ENCODE data around the gene PHGDH. TPM values are rescaled to one million over a fixed set of nuclear protein-coding genes. Genes with fewer than 3 reads are reported as not detected.

The PHGDH gene
- total RNA-seq = 92.6 TPM

- Histone ChIP-seq H3K9me3 (no peaks in the 10 kb centered on the region), H3K4me1 (peaks cover 39% of the 10 kb centered on the region), H3K27me3 (no peaks in the 10 kb centered on the region), H3K36me3 (no peaks in the 10 kb centered on the region), H3K4me3 (peak within 1 kb of the TSS; percentile 54 to 56), H3K27ac (peak within 1 kb of the TSS; percentile 79)
- TF ChIP-seq POLR2AphosphoS5 (IDR thresholded peaks at IDR 0.05; ENCODE audit: insufficient read depth in 1 of 2, low read depth in 1 of 2) = peak in 1 of 2 donors; percentile 78
- TF ChIP-seq POLR2A (IDR thresholded peaks at IDR 0.05) = peak in 1 of 2 donors; percentile 26
- TF ChIP-seq CTCF (IDR thresholded peaks at IDR 0.05) = no peak
- DNase-seq (ENCODE audit: extremely low spot score in 2 of 2) = peak in 1 of 2 donors; percentile 82
- intact Hi-C loops (cut with DNase I) = loop anchor here (2.0 kb wide), 1 partner anchor 65 kb away; no protein-coding TSS in a partner anchor
These were observed at the start of gene PHGDH for GRCh38 chr1:119711804-119712341. PHGDH (plus strand) TSS chr1:119711934; CDS start chr1:119712023, 89 bp downstream.

GRCh38 chr1:119662034-119662437 is 49.7 kb upstream of the PHGDH start:
- Histone ChIP-seq H3K4me3 (no peak overlapping the region), H3K36me3 (no peaks in the 10 kb centered on the region), H3K9me3 (no peaks in the 10 kb centered on the region), H3K27me3 (no peaks in the 10 kb centered on the region), H3K27ac (no peak overlapping the region), H3K4me1 (peaks cover 17% of the 10 kb centered on the region)
- no peak for DNase-seq (ENCODE audit: extremely low spot score in 2 of 2)
- TF ChIP-seq POLR2AphosphoS5 (IDR thresholded peaks at IDR 0.05; ENCODE audit: insufficient read depth in 1 of 2, low read depth in 1 of 2) = no peak
- no peak for TF ChIP-seq CTCF (IDR thresholded peaks at IDR 0.05)
- TF ChIP-seq POLR2A (IDR thresholded peaks at IDR 0.05) = no peak
- intact Hi-C loops (cut with DNase I) = loop anchor here (2.0 kb wide), 1 partner anchor 49 kb away; no protein-coding TSS in a partner anchor

GRCh38 chr1:119664067-119664466 is 47.7 kb upstream of the PHGDH start:
- no peak for TF ChIP-seq POLR2AphosphoS5 (IDR thresholded peaks at IDR 0.05; ENCODE audit: insufficient read depth in 1 of 2, low read depth in 1 of 2)
- TF ChIP-seq POLR2A (IDR thresholded peaks at IDR 0.05) = no peak
- TF ChIP-seq CTCF (IDR thresholded peaks at IDR 0.05) = no peak
- intact Hi-C loops (cut with DNase I) = no loop called here
- no peaks in the 10 kb centered on the region for H3K27me3 ChIP-seq
- no peak overlapping the region for H3K4me3 ChIP-seq
- no peaks in the 10 kb centered on the region for H3K36me3 ChIP-seq
- H3K27ac ChIP-seq = no peak overlapping the region
- H3K9me3 ChIP-seq = no peaks in the 10 kb centered on the region
- peaks cover 16% of the 10 kb centered on the region for H3K4me1 ChIP-seq
- DNase-seq (ENCODE audit: extremely low spot score in 2 of 2) = no peak

GRCh38 chr1:119667173-119667572 is 44.6 kb upstream of the PHGDH start:
- TF ChIP-seq POLR2A (IDR thresholded peaks at IDR 0.05) = no peak
- TF ChIP-seq POLR2AphosphoS5 (IDR thresholded peaks at IDR 0.05; ENCODE audit: insufficient read depth in 1 of 2, low read depth in 1 of 2) = no peak
- TF ChIP-seq CTCF (IDR thresholded peaks at IDR 0.05) = no peak
- intact Hi-C loops (cut with DNase I) = no loop called here
- DNase-seq (ENCODE audit: extremely low spot score in 2 of 2) = no peak
- H3K4me3 ChIP-seq = no peak overlapping the region
- H3K4me1 ChIP-seq = no peaks in the 10 kb centered on the region
- H3K27me3 ChIP-seq = no peaks in the 10 kb centered on the region
- H3K36me3 ChIP-seq = no peaks in the 10 kb centered on the region
- H3K27ac ChIP-seq = no peak overlapping the region
- H3K9me3 ChIP-seq = no peaks in the 10 kb centered on the region

GRCh38 chr1:119670898-119671297 is 40.8 kb upstream of the PHGDH start:
- H3K36me3 ChIP-seq = no peaks in the 10 kb centered on the region
- H3K27ac ChIP-seq = no peak overlapping the region
- DNase-seq (ENCODE audit: extremely low spot score in 2 of 2) = no peak
- H3K27me3 ChIP-seq = no peaks in the 10 kb centered on the region
- TF ChIP-seq POLR2A (IDR thresholded peaks at IDR 0.05) = no peak
- no peaks in the 10 kb centered on the region for H3K9me3 ChIP-seq
- H3K4me3 ChIP-seq = no peak overlapping the region
- intact Hi-C loops (cut with DNase I) = no loop called here
- H3K4me1 ChIP-seq = peaks cover 16% of the 10 kb centered on the region
